Endothelial cell of umbilical vein (primary cell): ENCODE results near the gene PIP4P1.
"Not testable (repeated sequence)": the region's sequence is repeated elsewhere in the genome, so short reads cannot be mapped to it uniquely, and the experiment has no call there.

Experiments used
- CTCF ChIP-seq, 2 donors: IDR thresholded peaks; 1 replicate in 1 of 2; 2 replicates in 1 of 2; pipeline ENCODE4 v1.5.1; 2011; ENCODE audit warnings: low read length in 2 of 2, mild to moderate bottlenecking in 2 of 2, moderate library complexity in 2 of 2, control low read depth in 1 of 2, inconsistent platforms in 1 of 2, low read depth in 1 of 2; ENCODE audit not compliant: insufficient read depth in 1 of 2; ENCODE audit errors: extremely low read depth in 1 of 2
- EZH2 ChIP-seq: IDR thresholded peaks from 2 replicates; pipeline ENCODE4 v1.6.1; 2012; ENCODE audit warnings: borderline replicate concordance, low read depth, mild to moderate bottlenecking, moderate library complexity, low read length, inconsistent platforms; ENCODE audit not compliant: severe bottlenecking
- FOS ChIP-seq: IDR thresholded peaks from 2 replicates; pipeline ENCODE4 v1.6.1; 2011; ENCODE audit warnings: mild to moderate bottlenecking, low read length, moderate library complexity, borderline replicate concordance; ENCODE audit not compliant: insufficient read depth
- GATA2 ChIP-seq: IDR thresholded peaks from 2 replicates; pipeline ENCODE4 v1.7.0; 2011; ENCODE audit warnings: low read depth, mild to moderate bottlenecking, moderate library complexity, mixed read lengths, low read length; ENCODE audit not compliant: insufficient read length, insufficient read depth
- MAX ChIP-seq: IDR thresholded peaks from 2 replicates; pipeline ENCODE4 v1.6.1; 2011; ENCODE audit not compliant: insufficient read depth, insufficient read length
- POLR2A ChIP-seq: IDR thresholded peaks from 2 replicates; pipeline ENCODE4 v1.6.1; 2012; ENCODE audit warnings: low read depth, mild to moderate bottlenecking, control low read depth, low read length
- POLR2AphosphoS5 ChIP-seq: IDR thresholded peaks from 2 replicates; pipeline ENCODE4 v1.6.1; 2012; ENCODE audit warnings: low read depth, mild to moderate bottlenecking, control low read depth, low read length, moderate library complexity; ENCODE audit not compliant: insufficient read depth

GRCh38 chr14:20507537-20507936 lies 46.3 kb upstream of the PIP4P1 start:
- TF ChIP-seq CTCF (IDR thresholded peaks at IDR 0.05; ENCODE audit: extremely low read depth in 1 of 2, insufficient read depth in 1 of 2, low read depth in 1 of 2, low read length in 2 of 2); POLR2A; GATA2; EZH2; FOS; MAX; POLR2AphosphoS5: not testable (repeated sequence)
